ENCODE results near the gene AGMO. TPM values are rescaled to one million over a fixed set of nuclear protein-coding genes. Genes with fewer than 3 reads are reported as not detected.

Gene AGMO
- total RNA-seq, 1 donor from 2014 or later, result 2.9 TPM

- DNase-seq (ENCODE audit: low spot score), result no peak
These were observed 57.5 kb downstream of the AGMO start for GRCh38 chr7:15504351-15504750.

- no peak for DNase-seq (ENCODE audit: low spot score)
These were observed 58.1 kb downstream of the AGMO start for GRCh38 chr7:15503603-15504290.

GRCh38 chr7:15498465-15498864, 63.4 kb downstream of the AGMO start:
- no peak for DNase-seq (ENCODE audit: low spot score)

- DNase-seq (ENCODE audit: low spot score), result no peak
These were observed 66.6 kb downstream of the AGMO start for GRCh38 chr7:15495170-15495569.

- no peak for DNase-seq (ENCODE audit: low spot score)
These were observed 67.1 kb downstream of the AGMO start for GRCh38 chr7:15494711-15495110.

- no peak for DNase-seq (ENCODE audit: low spot score)
These were observed 70.5 kb downstream of the AGMO start for GRCh38 chr7:15491361-15491760.

GRCh38 chr7:15490291-15490690, 71.5 kb downstream of the AGMO start:
- no peak for DNase-seq (ENCODE audit: low spot score)

GRCh38 chr7:15489861-15490260, 72.0 kb downstream of the AGMO start:
- DNase-seq (ENCODE audit: low spot score), result no peak

- no peak for DNase-seq (ENCODE audit: low spot score)
These were observed 72.4 kb downstream of the AGMO start for GRCh38 chr7:15489383-15489782.

- no peak for DNase-seq (ENCODE audit: low spot score)
These were observed 73.4 kb downstream of the AGMO start for GRCh38 chr7:15488401-15488800.

GRCh38 chr7:15487896-15488295, 73.9 kb downstream of the AGMO start:
- DNase-seq (ENCODE audit: low spot score), result no peak

- DNase-seq (ENCODE audit: low spot score), result no peak
These were observed 75.8 kb downstream of the AGMO start for GRCh38 chr7:15485998-15486397.

GRCh38 chr7:15485431-15485830, 76.4 kb downstream of the AGMO start:
- no peak for DNase-seq (ENCODE audit: low spot score)

GRCh38 chr7:15481132-15481531, 80.7 kb downstream of the AGMO start:
- no peak for DNase-seq (ENCODE audit: low spot score)

- DNase-seq (ENCODE audit: low spot score), result no peak
These were observed 83.4 kb downstream of the AGMO start for GRCh38 chr7:15478401-15478800.

- no peak for DNase-seq (ENCODE audit: low spot score)
These were observed 85.3 kb downstream of the AGMO start for GRCh38 chr7:15476531-15476918.

- no peak for DNase-seq (ENCODE audit: low spot score)
These were observed 85.8 kb downstream of the AGMO start for GRCh38 chr7:15475808-15476530.

- DNase-seq (ENCODE audit: low spot score), result no peak
These were observed 90.2 kb downstream of the AGMO start for GRCh38 chr7:15471669-15471950.

- DNase-seq (ENCODE audit: low spot score), result no peak
These were observed 90.8 kb downstream of the AGMO start for GRCh38 chr7:15470825-15471668.

- DNase-seq (ENCODE audit: low spot score), result no peak
These were observed 97.1 kb downstream of the AGMO start for GRCh38 chr7:15464667-15465121.

GRCh38 chr7:15463801-15464666, 97.8 kb downstream of the AGMO start:
- no peak for DNase-seq (ENCODE audit: low spot score)
